ENCODE data around the gene SMIM21. TPM values are rescaled to one million over a fixed set of nuclear protein-coding genes. Genes with fewer than 3 reads are reported as not detected.

SMIM21 gene
- total RNA-seq, 1 donor from 2014 or later, result not detected

Other genes with a start within 250 kb of the SMIM21 start
- 69.6 TPM for gene PTGR3, start 218.6 kb downstream of the SMIM21 start, total RNA-seq
- gene TSHZ1, start 216.9 kb downstream of the SMIM21 start, total RNA-seq, result 24.7 TPM

Data from left ventricle myocardium superior (tissue), 1 donor.